Left lobe of liver (tissue), 2 donors: ENCODE results near the gene ZNF569. TPM values are rescaled to one million over a fixed set of nuclear protein-coding genes. Genes with fewer than 3 reads are reported as not detected.
"Not testable (repeated sequence)": the region's sequence is repeated elsewhere in the genome, so short reads cannot be mapped to it uniquely, and the experiment has no call there.

Experiments
- ATAC-seq: fragments of 200-7000 bp; cut with Tn5 transposase; one replicate; pipeline ENCODE4 v1.9.1; 2020; ENCODE audit warnings: mild to moderate bottlenecking, moderate library complexity
- DNase-seq: peaks from one replicate; pipeline ENCODE4 v3.0.0-alpha.2; 2020; ENCODE audit warnings: low spot score
- total RNA-seq: library from RNA; stranded (reverse); gene quantifications from one replicate; pipeline ENCODE4 v1.2.1, GENCODE V29; 2021
- donor health status: DM: no; HTN: no; CAD: no; lungs with moderate emphysema.
- donor health status: DM: no; HTN: yes; CAD: no.

ZNF569 gene
- total RNA-seq, 1 donor from 2014 or later, result 2.1 TPM

GRCh38 chr19:37403403-37403802 is 63.8 kb downstream of the ZNF569 start:
- ATAC-seq (no peak), DNase-seq (no peak)

- DNase-seq (no peak), ATAC-seq (no peak)
Observed at GRCh38 chr19:37401078-37401477, 66.2 kb downstream of the ZNF569 start.

DNA sequence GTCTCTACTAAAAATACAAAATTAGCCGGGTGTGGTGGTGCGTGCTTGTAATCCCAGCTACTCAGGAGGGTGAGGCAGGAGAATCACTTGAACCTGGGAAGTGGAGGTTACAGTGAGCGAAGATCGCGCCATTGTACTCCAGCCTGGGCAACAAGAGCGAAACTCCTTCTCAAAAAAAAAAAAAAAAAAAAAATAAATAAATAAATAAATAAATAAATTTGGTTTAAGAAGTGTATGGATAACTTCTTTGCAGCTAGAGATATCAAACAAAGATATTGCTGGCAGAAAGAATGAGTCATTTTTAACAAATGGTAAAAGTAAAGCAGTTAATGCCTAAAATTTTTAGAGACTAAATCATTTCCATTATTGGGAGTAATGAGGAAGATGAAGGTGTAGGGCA is 75.8 kb downstream of the ZNF569 start:
- not testable (repeated sequence) for DNase-seq, ATAC-seq

DNA sequence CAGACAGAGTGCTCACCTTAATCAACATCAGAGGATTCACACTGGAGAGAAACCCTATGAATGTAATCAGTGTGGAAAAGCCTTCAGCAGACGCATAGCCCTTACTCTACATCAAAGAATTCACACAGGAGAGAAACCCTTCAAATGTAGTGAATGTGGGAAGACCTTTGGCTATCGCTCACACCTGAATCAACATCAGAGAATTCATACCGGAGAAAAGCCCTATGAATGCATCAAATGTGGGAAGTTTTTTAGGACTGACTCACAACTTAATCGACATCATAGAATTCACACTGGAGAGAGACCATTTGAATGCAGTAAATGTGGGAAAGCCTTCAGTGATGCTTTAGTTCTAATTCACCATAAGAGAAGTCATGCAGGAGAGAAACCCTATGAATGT is 78.0 kb downstream of the ZNF569 start:
- DNase-seq, result no peak
- no peak for ATAC-seq

- ATAC-seq, result peak; percentile 98
- DNase-seq, result peak; percentile 99
Observed at GRCh38 chr19:37370880-37371661, 96.2 kb downstream of the ZNF569 start, which contains the start of gene ZNF527. Gene ZNF527 (plus strand): TSS chr19:37371099. CDS start chr19:37374199, 3,100 bp downstream.

DNA sequence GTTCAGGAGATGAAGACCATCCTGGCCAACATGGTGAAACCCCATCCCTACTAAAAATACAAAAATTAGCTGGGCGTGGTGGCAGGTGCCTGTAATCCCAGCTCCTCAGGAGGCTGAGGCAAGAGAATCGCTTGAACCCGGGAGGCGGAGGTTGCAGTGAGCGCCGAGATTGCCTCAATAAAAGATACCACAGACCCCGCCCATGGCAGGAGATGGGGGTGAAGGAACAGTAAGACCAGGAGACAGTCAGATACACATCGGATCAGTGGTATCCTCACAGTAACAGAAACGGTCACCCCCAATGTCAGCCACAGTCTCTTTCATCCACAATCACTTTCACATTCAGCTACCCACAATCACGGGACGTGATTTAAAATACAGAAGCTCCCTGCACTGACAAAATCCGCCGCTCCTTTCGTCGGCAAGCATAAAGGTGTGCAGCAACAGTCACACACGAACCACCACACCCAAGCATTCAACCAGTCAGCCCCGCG is 96.8 kb downstream of the ZNF569 start:
- ATAC-seq, DNase-seq: not testable (repeated sequence)

DNA sequence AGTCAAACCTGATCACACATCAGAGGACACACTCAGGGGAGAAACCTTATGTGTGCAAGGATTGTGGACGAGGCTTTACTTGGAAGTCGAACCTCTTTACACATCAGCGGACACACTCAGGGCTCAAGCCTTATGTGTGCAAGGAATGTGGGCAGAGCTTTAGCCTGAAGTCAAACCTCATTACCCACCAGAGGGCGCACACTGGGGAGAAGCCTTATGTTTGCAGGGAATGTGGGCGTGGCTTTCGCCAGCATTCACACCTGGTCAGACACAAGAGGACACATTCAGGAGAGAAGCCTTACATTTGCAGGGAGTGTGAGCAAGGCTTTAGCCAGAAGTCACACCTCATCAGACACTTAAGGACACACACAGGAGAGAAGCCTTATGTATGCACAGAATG is 104.5 kb downstream of the ZNF569 start:
- no peak for DNase-seq
- no peak for ATAC-seq

GRCh38 chr19:37361994-37362393 is 105.2 kb downstream of the ZNF569 start:
- DNase-seq, result no peak
- ATAC-seq, result no peak

Other genes starting within 250 kb of the ZNF569 start
- gene ZNF383, start 249.2 kb downstream of the ZNF569 start, total RNA-seq, result 3.2 TPM
- gene ZNF527, start 96.3 kb downstream of the ZNF569 start, total RNA-seq, result 1.6 TPM
- 1.7 TPM for gene ZNF570, start 1.9 kb upstream of the ZNF569 start, total RNA-seq
- 0.33 TPM for gene ZNF793, start 39.5 kb upstream of the ZNF569 start, total RNA-seq
- gene ZNF571, start 127.3 kb upstream of the ZNF569 start, total RNA-seq, result 1.4 TPM
- 1.7 TPM for gene ZNF540, start 127.4 kb upstream of the ZNF569 start, total RNA-seq
- gene ZFP30, start 188.0 kb upstream of the ZNF569 start, total RNA-seq, result 4.1 TPM